ENCODE measurements around the gene MGAT2.

DNA sequence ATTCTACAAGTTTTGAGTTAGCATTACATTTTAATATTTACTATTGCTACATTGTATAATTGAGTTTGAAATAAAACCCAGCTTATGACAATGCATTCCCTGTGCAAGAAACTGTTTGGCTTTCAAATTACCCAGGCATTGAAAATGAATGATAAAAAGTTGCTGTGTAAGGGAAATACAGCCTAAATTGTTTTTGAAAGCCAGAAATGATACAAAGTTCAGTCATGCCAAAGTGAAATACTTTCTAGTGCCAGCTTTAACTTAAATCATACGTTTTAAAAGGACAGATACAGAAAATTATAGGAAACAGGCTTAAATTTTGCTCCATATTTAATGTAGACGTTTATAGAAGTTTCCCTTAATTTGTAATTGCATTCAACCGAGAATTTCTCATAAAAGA lies 2.8 kb downstream of the MGAT2 start:
- TF ChIP-seq, protein P1, sequence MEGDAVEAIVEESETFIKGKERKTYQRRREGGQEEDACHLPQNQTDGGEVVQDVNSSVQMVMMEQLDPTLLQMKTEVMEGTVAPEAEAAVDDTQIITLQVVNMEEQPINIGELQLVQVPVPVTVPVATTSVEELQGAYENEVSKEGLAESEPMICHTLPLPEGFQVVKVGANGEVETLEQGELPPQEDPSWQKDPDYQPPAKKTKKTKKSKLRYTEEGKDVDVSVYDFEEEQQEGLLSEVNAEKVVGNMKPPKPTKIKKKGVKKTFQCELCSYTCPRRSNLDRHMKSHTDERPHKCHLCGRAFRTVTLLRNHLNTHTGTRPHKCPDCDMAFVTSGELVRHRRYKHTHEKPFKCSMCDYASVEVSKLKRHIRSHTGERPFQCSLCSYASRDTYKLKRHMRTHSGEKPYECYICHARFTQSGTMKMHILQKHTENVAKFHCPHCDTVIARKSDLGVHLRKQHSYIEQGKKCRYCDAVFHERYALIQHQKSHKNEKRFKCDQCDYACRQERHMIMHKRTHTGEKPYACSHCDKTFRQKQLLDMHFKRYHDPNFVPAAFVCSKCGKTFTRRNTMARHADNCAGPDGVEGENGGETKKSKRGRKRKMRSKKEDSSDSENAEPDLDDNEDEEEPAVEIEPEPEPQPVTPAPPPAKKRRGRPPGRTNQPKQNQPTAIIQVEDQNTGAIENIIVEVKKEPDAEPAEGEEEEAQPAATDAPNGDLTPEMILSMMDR (conservative IDR thresholded peaks at IDR 0.05; ENCODE audit: low read depth, low read length), result no peak
- TF ChIP-seq SMC3 (IDR thresholded peaks at IDR 0.05; ENCODE audit: low read depth, low read length), result no peak
- no peak for TF ChIP-seq POLR2A (IDR thresholded peaks at IDR 0.05; ENCODE audit: low read depth, low read length)
- TF ChIP-seq CEBPB (IDR thresholded peaks at IDR 0.05; ENCODE audit: low read depth, low read length), result no peak
- TF ChIP-seq BHLHE40 (IDR thresholded peaks at IDR 0.05; ENCODE audit: low read depth, low read length), result no peak

Data from IMR-90 (cell line).